ENCODE data around the gene C16orf87. TPM values are rescaled to one million over a fixed set of nuclear protein-coding genes. Genes with fewer than 3 reads are reported as not detected.

The C16orf87 gene
- total RNA-seq, 1 donor from 2014 or later = 9.3 TPM

DNA sequence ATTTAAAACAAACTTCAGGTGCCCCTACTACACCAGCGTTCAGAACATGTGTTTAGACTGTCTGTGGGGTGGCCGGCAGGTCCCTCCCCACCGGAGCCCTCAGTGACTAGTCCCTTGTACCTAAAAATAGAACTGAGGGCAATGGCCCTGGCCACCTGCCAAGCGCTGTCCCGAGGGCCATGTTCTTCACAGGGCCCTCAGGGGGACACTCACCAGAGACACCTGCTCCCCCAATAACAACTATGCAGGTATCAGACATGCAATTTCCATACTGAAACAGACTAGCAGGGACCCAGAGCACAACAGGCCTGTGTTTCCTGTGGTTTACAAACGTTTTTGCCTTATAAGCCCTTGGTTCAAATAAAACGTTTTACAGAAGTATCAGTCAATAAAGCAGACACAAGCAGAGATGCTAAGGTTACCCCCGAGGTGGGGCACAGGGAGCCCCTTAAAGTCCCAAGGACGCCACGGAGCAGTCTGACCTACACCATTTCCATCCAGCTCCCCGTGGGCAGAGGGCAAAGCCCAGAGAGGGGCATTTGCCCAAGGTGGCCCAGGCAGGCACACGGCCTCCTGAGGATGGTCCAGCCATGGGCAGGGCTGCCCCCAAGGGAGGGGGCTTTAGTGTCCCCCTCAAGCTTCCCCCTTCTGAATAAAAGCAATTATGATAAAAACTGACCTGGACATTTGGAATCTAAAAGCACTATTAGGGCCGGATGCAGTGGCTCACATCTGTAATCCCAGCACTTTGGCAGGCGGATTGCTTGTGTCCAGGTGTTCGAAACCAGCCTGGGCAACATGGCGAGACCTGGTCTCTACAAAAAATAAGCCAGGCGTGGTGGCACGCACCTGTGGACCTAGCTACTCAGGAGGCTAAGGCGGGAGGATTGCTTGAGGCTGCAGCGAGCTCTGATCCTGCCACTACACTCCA lies 81.9 kb downstream of the C16orf87 start:
- no peak overlapping the region for H3K4me3 ChIP-seq (ENCODE audit: low read depth, low read length)
- TF ChIP-seq, protein P1, sequence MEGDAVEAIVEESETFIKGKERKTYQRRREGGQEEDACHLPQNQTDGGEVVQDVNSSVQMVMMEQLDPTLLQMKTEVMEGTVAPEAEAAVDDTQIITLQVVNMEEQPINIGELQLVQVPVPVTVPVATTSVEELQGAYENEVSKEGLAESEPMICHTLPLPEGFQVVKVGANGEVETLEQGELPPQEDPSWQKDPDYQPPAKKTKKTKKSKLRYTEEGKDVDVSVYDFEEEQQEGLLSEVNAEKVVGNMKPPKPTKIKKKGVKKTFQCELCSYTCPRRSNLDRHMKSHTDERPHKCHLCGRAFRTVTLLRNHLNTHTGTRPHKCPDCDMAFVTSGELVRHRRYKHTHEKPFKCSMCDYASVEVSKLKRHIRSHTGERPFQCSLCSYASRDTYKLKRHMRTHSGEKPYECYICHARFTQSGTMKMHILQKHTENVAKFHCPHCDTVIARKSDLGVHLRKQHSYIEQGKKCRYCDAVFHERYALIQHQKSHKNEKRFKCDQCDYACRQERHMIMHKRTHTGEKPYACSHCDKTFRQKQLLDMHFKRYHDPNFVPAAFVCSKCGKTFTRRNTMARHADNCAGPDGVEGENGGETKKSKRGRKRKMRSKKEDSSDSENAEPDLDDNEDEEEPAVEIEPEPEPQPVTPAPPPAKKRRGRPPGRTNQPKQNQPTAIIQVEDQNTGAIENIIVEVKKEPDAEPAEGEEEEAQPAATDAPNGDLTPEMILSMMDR (conservative IDR thresholded peaks at IDR 0.05; ENCODE audit: low read depth, low read length) = no peak
- no peak for DNase-seq (ENCODE audit: low read depth)

DNA sequence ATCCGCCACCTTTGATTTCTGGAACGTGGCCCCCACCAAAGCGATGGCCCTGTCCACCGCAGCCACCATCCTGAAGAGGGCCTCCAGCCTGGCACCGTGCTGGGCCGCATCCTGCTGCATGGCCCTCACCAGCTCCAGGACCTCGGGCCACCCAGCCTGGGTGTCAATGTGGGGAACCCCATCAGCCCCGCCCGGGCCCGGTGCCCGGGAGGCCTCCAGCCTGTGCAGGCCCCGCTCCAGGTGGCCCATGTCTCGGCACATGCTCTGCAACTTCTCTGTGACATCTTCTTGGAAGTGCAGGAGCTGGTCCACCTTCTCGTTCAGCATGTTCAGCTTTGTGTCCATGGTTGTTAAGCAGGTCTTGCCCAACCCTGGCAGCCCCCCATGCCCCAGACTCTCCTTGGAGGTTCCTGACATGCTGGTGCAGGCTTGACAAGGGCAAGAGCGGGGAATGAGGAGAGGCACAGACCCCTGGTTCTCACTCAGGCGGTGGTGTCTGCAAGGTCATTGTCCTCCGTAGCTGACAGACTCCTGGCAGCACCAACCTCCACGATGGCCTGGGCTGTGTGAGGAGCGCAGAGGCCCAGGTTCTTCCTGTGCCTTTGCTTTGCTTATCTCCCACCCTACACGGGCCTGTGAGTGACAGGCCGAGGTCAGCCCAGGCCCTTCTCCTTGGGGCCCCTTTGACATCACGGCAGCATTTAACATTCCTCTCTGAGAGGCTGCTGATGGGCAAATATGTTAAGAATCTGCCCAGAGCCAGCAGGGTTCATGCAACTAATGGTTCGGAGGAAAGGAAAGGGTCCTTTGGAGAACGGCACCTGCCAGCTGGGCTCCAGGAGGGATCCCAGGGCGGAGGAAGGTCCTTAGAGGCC lies 83.0 kb downstream of the C16orf87 start, which contains the start of gene MYLK3:
Gene MYLK3, minus strand, starts transcription at position 568 of the 875 bp plus-strand sequence. Its CDS starts 151 bp downstream, at position 417.
- H3K4me3 ChIP-seq (ENCODE audit: low read depth, low read length) = no peak within 1 kb of the TSS
- DNase-seq (ENCODE audit: low read depth) = no peak
- TF ChIP-seq, protein P1 (conservative IDR thresholded peaks at IDR 0.05; ENCODE audit: low read depth, low read length) = no peak

DNA sequence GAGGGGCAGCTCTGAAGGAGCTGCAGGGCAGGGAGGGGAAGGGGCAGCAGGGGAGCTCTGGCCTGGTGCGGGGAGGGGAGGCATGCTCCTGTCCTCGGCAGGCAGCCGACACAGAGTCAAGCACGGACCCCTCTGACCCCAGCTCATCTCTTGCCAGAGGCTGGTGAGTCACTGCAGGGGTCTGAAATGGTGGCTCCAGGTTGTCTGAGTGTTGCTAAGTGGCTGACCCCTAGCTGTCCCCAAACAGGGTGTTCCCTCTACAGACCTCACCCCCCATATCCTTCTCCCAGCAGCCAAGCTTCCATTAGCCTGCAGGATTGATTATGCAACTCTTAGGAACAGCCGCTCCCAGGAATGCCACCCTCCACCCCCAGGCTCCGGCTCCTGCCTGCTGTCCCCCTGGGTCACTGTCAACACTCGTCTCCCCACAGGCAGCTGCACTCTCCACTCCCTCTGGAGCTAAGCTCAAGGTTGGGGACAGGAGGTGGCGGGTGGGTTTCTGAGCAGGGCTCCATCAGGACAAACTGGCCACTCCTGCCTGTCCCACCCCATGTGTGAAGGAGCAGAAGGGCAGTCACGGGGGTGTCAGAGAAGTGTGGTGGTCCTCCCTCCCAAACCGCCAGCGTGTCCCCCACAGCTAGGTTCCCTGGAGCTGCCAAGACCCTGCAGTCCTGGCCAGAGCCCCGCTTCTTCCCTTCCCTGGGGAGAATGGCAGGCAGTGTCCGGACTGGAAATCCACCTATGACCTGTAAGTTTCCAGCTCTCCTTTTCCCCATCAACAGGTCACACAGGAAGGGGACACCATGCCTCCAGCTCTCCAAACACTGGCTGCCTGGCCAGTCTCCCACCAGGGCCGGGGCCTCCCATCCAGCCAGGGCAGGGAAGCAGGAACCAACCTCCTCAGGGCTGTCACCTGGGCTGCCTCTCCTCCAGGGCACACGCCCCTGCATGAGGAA lies 83.9 kb downstream of the C16orf87 start:
- H3K4me3 ChIP-seq (ENCODE audit: low read depth, low read length) = no peak overlapping the region
- TF ChIP-seq, protein P1 (conservative IDR thresholded peaks at IDR 0.05; ENCODE audit: low read depth, low read length) = no peak
- no peak for DNase-seq (ENCODE audit: low read depth)

Other genes with a start within 250 kb of the C16orf87 start
- 27.9 and 28.9 TPM in 2 replicates for gene SHCBP1, start 209.8 kb downstream of the C16orf87 start, total RNA-seq
- 112 and 131 TPM in 2 replicates for gene VPS35, start 142.0 kb downstream of the C16orf87 start, total RNA-seq
- 34.1 and 47.6 TPM in 2 replicates for gene ORC6, start 141.5 kb downstream of the C16orf87 start, total RNA-seq
- gene MYLK3, start 82.8 kb downstream of the C16orf87 start, total RNA-seq = 0.07 TPM in 1 of 2 replicates, not detected in the other
- 37.9 TPM in 2 replicates for gene GPT2, start 53.2 kb upstream of the C16orf87 start, total RNA-seq
- 49.8 and 71.3 TPM in 2 replicates for gene DNAJA2, start 142.5 kb upstream of the C16orf87 start, total RNA-seq